Esophagus squamous epithelium (tissue), 4 donors: ENCODE results near the gene C1orf74.

ENCODE experiments used
- CTCF ChIP-seq, 6 experiments: fragments of 450-650 bp in 4 of 6; fragments of 200-600 bp in 2 of 6; sonication (generic) in 2 of 6; IDR thresholded peaks; one replicate each; pipeline ENCODE4 v1.5.1; 2016 to 2019; ENCODE audit warnings: antibody characterized with exemption in 6 of 6, mild to moderate bottlenecking in 4 of 6, moderate library complexity in 4 of 6
- POLR2A ChIP-seq, 4 donors: fragments of 450-650 bp; IDR thresholded peaks; one replicate each; pipeline ENCODE4 v1.6.1; 2017; ENCODE audit warnings: antibody characterized with exemption in 4 of 4, mild to moderate bottlenecking in 4 of 4, moderate library complexity in 3 of 4

- TF ChIP-seq POLR2A (IDR thresholded peaks at IDR 0.05): no peak
- TF ChIP-seq CTCF (IDR thresholded peaks at IDR 0.05): no peak
Observed at GRCh38 chr1:209749670-209750323, 34.6 kb downstream of the C1orf74 start.
